GM19452 (cell line): ENCODE measurements around the gene TAF1C.

Experiments used
- ATAC-seq: cut with Tn5 transposase; IDR thresholded peaks from one replicate; pipeline ENCODE4 v1.9.1; 2021; ENCODE audit not compliant: unreplicated experiment

TAF1C gene

DNA sequence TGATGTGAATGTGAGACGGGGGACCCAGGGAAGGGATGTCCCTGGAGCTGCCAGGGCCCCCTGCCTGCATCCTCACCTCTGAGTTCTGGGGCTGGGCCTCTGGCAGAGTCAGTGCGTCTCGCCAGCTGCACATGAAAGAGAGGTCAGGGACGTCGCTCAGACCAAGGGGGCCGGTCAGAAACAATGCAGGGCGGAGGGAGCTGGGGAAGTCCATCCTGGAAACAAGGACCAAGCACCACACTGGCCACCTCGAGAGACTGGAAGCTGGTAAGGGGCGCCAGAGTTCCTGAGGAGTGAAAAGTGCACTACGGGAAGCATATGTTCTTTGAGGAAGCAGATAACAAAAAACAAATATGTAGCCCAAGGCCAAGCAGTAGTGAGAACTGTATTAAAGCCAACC is 2.1 kb downstream of the TAF1C start:
- no peak for ATAC-seq

DNA sequence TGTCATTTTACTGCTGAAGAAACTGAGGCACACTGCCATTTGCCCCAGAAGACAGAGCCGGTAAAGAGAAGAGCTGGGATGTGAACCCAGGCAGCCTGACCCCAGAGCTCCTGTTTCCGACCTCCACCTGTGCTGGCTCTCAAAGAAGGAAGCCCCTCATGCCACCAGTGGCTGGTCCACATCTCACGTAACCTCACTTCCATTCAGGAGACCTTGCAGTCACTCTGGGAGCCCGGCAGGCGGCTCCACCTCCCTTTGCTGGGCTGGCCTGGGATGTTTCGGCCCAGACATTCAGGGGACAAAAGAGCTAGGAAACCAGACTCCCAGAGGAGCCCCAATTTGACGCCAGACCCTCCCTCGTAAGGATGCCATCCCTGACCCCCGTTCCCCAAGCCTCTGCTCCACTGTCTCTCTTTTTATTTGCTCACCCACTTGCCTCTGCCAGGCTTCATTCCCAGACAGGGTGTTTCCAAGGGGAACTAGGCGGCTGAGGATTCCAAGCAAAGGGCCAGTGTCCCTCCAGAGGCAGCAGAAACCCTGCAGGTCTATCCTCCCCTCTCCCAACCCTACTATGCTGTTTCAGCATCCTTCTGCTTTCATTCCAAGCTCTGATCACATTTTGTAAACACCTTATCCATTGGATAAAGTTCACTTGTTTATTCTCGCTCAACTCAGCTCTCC is 2.8 kb downstream of the TAF1C start:
- ATAC-seq = no peak

GRCh38 chr16:84183572-84183875 is 3.3 kb downstream of the TAF1C start:
- ATAC-seq = no peak

GRCh38 chr16:84182680-84183571 is 3.9 kb downstream of the TAF1C start:
- no peak for ATAC-seq

GRCh38 chr16:84182104-84182503 is 4.8 kb downstream of the TAF1C start:
- ATAC-seq = no peak

DNA sequence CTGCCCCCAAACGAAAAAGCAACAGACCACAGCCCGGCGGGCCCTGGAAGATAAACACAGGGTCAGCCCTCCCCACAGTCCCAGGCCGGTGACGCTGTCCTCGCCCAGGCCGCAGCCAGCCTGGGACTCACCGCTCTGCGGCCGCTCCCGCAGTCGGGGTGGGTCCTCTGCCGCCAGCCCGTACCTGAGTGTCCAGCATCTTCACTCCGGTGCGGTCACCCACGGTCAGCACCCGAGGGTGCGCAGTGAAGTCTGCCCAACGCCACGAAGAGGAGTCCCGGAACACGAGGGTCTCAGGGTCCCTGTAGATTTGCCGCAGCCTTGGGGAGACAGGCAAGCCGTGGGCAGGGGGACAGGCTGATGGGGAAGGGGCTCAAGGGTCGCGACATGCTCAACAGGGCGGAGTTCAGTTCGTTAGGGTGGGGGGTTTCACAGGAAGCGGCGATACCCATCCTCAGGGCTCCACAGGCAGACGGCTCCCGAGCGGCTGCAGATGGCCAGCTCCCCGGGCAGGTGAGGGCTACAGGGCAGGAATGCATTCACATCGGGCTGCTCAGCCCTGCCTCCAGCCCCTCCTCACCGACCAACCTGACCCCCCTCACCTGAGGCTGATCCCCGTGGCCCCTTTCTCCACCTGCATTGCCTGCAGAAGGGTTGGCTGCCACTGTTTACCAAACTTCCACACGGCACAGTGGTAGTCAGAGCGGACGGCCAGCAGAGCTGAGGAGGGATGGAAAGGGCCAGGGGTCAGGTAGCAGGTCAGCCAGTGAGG is 5.5 kb downstream of the TAF1C start:
- no peak for ATAC-seq

DNA sequence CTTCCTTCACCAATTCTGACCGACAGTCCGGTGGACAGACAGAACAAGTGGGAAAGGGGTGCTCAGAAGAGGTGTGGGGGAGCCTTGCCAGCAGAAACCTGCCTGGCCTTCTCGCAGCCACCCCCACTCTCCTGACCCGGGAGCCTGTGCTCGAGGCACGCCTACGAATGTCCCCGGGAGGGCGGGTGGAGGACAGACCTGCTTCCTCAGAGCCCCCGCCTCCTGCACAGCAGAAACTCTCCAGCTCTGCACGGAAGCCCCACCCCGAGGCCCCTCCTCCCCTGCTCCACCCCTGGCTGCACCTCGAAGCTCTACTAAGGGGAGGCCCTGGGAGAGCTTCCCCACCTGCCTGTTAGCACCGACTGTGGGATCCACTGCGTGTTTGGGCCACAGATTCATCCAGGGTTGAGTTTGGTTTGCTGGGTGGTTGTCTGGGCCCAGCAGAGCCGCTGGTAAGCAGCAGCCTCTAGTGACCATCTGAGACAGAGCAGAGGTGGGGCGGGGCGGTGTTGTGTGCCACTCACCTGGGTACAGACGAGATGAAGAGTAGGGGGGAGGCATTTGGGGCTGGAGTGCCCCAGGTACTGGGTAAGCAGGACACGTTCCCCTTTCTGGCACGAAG is 6.2 kb downstream of the TAF1C start:
- ATAC-seq = no peak

- no peak for ATAC-seq
These were observed 7.1 kb downstream of the TAF1C start for GRCh38 chr16:84179612-84180320.

DNA sequence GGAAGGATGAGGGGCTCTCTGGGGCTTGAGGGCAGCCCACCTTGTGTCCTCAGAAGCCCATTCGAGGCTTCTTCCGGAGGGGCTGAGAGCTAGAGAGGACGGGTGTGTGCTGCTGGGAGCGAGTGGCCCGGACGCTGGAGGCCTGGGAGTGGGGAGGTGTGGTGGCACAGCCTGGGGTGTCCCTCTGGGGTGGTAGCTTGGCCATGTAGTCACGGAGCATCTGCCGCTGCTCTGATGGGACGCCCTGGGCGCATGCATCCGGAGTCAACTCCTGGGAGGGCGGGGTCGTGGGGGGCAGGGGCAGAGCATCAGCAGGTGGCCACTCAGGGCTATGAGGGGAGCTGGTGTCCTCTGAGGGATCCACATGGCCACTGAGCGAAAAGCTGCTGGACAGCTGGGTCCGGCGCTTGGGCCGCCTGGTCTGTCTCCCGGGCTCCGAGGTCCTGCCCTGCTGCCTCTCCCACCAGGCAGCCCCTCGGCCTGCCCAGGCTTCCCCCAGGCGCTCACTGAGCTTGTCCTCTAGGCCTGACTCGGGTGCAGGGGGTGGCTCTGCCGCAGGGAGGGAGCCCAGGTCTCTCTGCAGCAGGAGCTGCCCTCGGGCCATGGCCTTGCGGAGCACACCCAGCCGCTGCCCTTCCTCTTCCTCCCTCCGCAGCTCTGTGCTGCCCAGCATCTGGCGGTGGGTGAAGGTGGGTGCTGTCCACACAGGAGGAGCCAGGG is 7.8 kb downstream of the TAF1C start:
- ATAC-seq = no peak

GRCh38 chr16:84178146-84178765 is 8.6 kb downstream of the TAF1C start:
- no peak for ATAC-seq

DNA sequence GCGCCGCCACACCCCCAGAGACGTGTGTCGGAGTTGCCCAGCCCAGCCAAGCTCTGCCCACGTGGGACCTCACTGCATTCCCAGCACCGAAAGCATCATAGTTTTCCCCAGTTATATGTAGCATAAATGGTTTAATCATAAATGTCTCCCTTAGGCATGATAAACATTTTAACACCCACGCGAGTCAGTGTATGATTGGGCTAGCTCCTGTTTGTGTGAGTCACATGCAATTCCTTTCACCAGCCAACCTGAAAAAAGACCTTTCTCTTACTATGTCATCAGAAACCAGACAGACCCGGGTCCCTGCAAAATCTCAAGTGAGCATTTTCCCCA is 9.2 kb downstream of the TAF1C start:
- no peak for ATAC-seq

- ATAC-seq = no peak
These were observed 10.4 kb downstream of the TAF1C start for GRCh38 chr16:84176192-84177053.

- peak; percentile 56 for ATAC-seq
These were observed 11.3 kb downstream of the TAF1C start for GRCh38 chr16:84175350-84176081.

DNA sequence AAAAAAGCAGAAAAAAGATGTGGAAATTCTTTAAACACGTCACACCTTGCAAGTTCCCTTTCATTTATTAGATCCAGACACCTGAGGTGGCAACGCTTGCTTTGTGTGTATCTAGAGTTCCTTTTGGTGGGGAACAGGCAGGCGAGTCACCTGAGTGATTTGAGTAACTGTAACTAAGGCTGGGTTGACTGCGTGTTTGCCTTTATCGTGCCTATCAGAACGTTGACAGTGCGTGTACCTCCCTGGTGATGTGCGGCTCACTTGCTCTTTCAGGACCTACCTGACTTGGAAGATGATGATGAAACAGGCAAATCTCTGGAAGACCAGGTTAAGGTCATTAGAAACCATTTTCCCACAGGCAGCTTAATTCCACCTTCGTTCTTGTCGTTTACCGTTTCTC is 12.5 kb downstream of the TAF1C start:
- no peak for ATAC-seq

- ATAC-seq = no peak
These were observed 17.0 kb downstream of the TAF1C start for GRCh38 chr16:84169765-84170310.

GRCh38 chr16:84166796-84167695 is 19.8 kb downstream of the TAF1C start:
- no peak for ATAC-seq

DNA sequence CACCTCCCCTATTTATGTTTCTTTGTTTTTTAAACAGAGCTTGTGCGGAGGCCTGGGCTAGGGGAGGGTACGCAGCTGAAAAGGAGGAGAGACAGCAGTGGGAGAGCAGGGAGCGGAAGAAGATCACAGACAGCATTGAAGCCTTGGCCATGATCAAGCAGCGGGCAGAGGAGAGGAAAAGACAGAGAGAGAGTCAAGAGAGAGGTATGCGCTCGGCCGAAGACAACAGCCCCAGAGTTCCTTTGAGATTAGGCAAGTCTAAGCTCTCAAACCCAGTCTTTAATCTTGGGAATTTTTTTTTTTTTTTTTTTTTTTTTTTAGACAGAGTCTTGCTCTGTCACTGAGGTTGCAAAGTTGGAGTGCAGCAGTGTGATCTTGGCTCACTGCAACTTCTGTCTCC is 21.1 kb downstream of the TAF1C start:
- ATAC-seq = no peak
